ENCODE results near the gene DNAJC13. TPM values are rescaled to one million over a fixed set of nuclear protein-coding genes. Genes with fewer than 3 reads are reported as not detected.
"Not testable (repeated sequence)": the region's sequence is repeated elsewhere in the genome, so short reads cannot be mapped to it uniquely, and the experiment has no call there.

The DNAJC13 gene
- total RNA-seq, 1 donor, result 19.1 TPM

- DNase-seq (ENCODE audit: low read depth in 2 of 3, low spot score in 2 of 3), result no peak
These were observed 120.8 kb downstream of the DNAJC13 start for GRCh38 chr3:132538072-132538471.

- no peak for DNase-seq (ENCODE audit: low read depth in 2 of 3, low spot score in 2 of 3)
These were observed 122.4 kb downstream of the DNAJC13 start for GRCh38 chr3:132539681-132540080.

GRCh38 chr3:132542577-132542976, 125.3 kb downstream of the DNAJC13 start:
- DNase-seq (ENCODE audit: low read depth in 2 of 3, low spot score in 2 of 3), result no peak

- peak in 1 of 3 donors; percentile 15 for DNase-seq (ENCODE audit: low read depth in 2 of 3, low spot score in 2 of 3)
These were observed 125.9 kb downstream of the DNAJC13 start for GRCh38 chr3:132543011-132543739.

- DNase-seq (ENCODE audit: low read depth in 2 of 3, low spot score in 2 of 3), result no peak
These were observed 126.8 kb downstream of the DNAJC13 start for GRCh38 chr3:132544130-132544529.

- DNase-seq (ENCODE audit: low read depth in 2 of 3, low spot score in 2 of 3), result no peak
These were observed 128.2 kb downstream of the DNAJC13 start for GRCh38 chr3:132545471-132545870.

GRCh38 chr3:132549169-132549568, 131.9 kb downstream of the DNAJC13 start:
- no peak for DNase-seq (ENCODE audit: low read depth in 2 of 3, low spot score in 2 of 3)

- no peak for DNase-seq (ENCODE audit: low read depth in 2 of 3, low spot score in 2 of 3)
These were observed 132.7 kb downstream of the DNAJC13 start for GRCh38 chr3:132549890-132550578.

- peak in 1 of 3 donors; percentile 36 for DNase-seq (ENCODE audit: low read depth in 2 of 3, low spot score in 2 of 3)
These were observed 133.4 kb downstream of the DNAJC13 start for GRCh38 chr3:132550579-132551305.

GRCh38 chr3:132553826-132554225, 136.5 kb downstream of the DNAJC13 start:
- DNase-seq (ENCODE audit: low read depth in 2 of 3, low spot score in 2 of 3), result no peak

- DNase-seq (ENCODE audit: low read depth in 2 of 3, low spot score in 2 of 3), result no peak
These were observed 137.1 kb downstream of the DNAJC13 start for GRCh38 chr3:132554437-132554836.

- DNase-seq (ENCODE audit: low read depth in 2 of 3, low spot score in 2 of 3), result no peak
These were observed 138.2 kb downstream of the DNAJC13 start for GRCh38 chr3:132555306-132556035.

GRCh38 chr3:132556036-132556386, 138.7 kb downstream of the DNAJC13 start:
- not testable (repeated sequence) for DNase-seq (ENCODE audit: low read depth in 2 of 3, low spot score in 2 of 3)

GRCh38 chr3:132556508-132557159, 139.3 kb downstream of the DNAJC13 start:
- no peak for DNase-seq (ENCODE audit: low read depth in 2 of 3, low spot score in 2 of 3)

GRCh38 chr3:132561003-132561402, 143.7 kb downstream of the DNAJC13 start:
- no peak for DNase-seq (ENCODE audit: low read depth in 2 of 3, low spot score in 2 of 3)

GRCh38 chr3:132563420-132564069, 146.2 kb downstream of the DNAJC13 start:
- no peak for DNase-seq (ENCODE audit: low read depth in 2 of 3, low spot score in 2 of 3)

- DNase-seq (ENCODE audit: low read depth in 2 of 3, low spot score in 2 of 3), result no peak
These were observed 146.8 kb downstream of the DNAJC13 start for GRCh38 chr3:132564070-132564465.

GRCh38 chr3:132568422-132568821, 151.1 kb downstream of the DNAJC13 start:
- no peak for DNase-seq (ENCODE audit: low read depth in 2 of 3, low spot score in 2 of 3)

GRCh38 chr3:132569153-132569552, 151.9 kb downstream of the DNAJC13 start:
- no peak for DNase-seq (ENCODE audit: low read depth in 2 of 3, low spot score in 2 of 3)

- DNase-seq (ENCODE audit: low read depth in 2 of 3, low spot score in 2 of 3), result no peak
These were observed 152.3 kb downstream of the DNAJC13 start for GRCh38 chr3:132569580-132569979.
